ENCODE results near the gene SLN. TPM values are rescaled to one million over a fixed set of nuclear protein-coding genes. Genes with fewer than 3 reads are reported as not detected.
"Not testable (repeated sequence)": the region's sequence is repeated elsewhere in the genome, so short reads cannot be mapped to it uniquely, and the experiment has no call there.

Gene SLN
- not detected in 2 replicates for total RNA-seq

GRCh38 chr11:107711861-107712755 lies at the start of gene SLN:
Gene SLN (minus strand): TSS chr11:107712056.
- DNase-seq: no peak
- Mint-ChIP-seq H3K27ac (no peak within 1 kb of the TSS), H3K4me3 (no peak within 1 kb of the TSS), H3K9me3 (no peaks in the 10 kb centered on the region), H3K36me3 (ENCODE audit: low read depth) (no peaks in the 10 kb centered on the region), H3K27me3 (peaks cover 25% of the 10 kb centered on the region), H3K4me1 (no peaks in the 10 kb centered on the region)
- ATAC-seq (ENCODE audit: low read depth): no peak
- TF ChIP-seq CTCF (IDR thresholded peaks at IDR 0.05): no peak
- intact Hi-C loops (cut with micrococcal nuclease): no loop called here
- ChIA-PET POLR2A (no interaction called here), CTCF (no interaction called here)

GRCh38 chr11:107758719-107759355 lies 47.0 kb upstream of the SLN start:
- H3K27ac Mint-ChIP-seq; intact Hi-C loops (cut with micrococcal nuclease); POLR2A ChIA-PET; H3K36me3 Mint-ChIP-seq (ENCODE audit: low read depth); H3K4me3 Mint-ChIP-seq; ATAC-seq (ENCODE audit: low read depth); H3K4me1 Mint-ChIP-seq; DNase-seq; H3K9me3 Mint-ChIP-seq; CTCF ChIA-PET: not testable (repeated sequence)
- H3K27me3 Mint-ChIP-seq: peaks cover 38% of the 10 kb centered on the region

- ChIA-PET CTCF (no interaction called here), POLR2A (no interaction called here)
- H3K4me3 Mint-ChIP-seq: no peak overlapping the region
- TF ChIP-seq CTCF (IDR thresholded peaks at IDR 0.05): no peak
- intact Hi-C loops (cut with micrococcal nuclease): no loop called here
- H3K4me1 Mint-ChIP-seq: no peaks in the 10 kb centered on the region
- peaks cover 7% of the 10 kb centered on the region for H3K9me3 Mint-ChIP-seq
- peaks cover 40% of the 10 kb centered on the region for H3K27me3 Mint-ChIP-seq
- H3K27ac Mint-ChIP-seq: no peak overlapping the region
- no peaks in the 10 kb centered on the region for H3K36me3 Mint-ChIP-seq (ENCODE audit: low read depth)
- DNase-seq (no peak), ATAC-seq (ENCODE audit: low read depth) (no peak)
Observed at GRCh38 chr11:107757661-107758060, 45.8 kb upstream of the SLN start.

GRCh38 chr11:107756553-107756952 lies 44.7 kb upstream of the SLN start:
- TF ChIP-seq CTCF (IDR thresholded peaks at IDR 0.05): no peak
- no peaks in the 10 kb centered on the region for H3K4me1 Mint-ChIP-seq
- no peaks in the 10 kb centered on the region for H3K36me3 Mint-ChIP-seq (ENCODE audit: low read depth)
- ChIA-PET CTCF (no interaction called here), POLR2A (no interaction called here)
- no peak for DNase-seq
- peaks cover 37% of the 10 kb centered on the region for H3K27me3 Mint-ChIP-seq
- no peak for ATAC-seq (ENCODE audit: low read depth)
- no peak overlapping the region for H3K27ac Mint-ChIP-seq
- intact Hi-C loops (cut with micrococcal nuclease): no loop called here
- H3K4me3 Mint-ChIP-seq: no peak overlapping the region
- peaks cover 7% of the 10 kb centered on the region for H3K9me3 Mint-ChIP-seq

GRCh38 chr11:107752949-107753822 lies 41.3 kb upstream of the SLN start:
- TF ChIP-seq CTCF (IDR thresholded peaks at IDR 0.05): no peak
- ChIA-PET POLR2A (no interaction called here), CTCF (no interaction called here)
- H3K36me3 Mint-ChIP-seq (ENCODE audit: low read depth): no peaks in the 10 kb centered on the region
- peaks cover 28% of the 10 kb centered on the region for H3K27me3 Mint-ChIP-seq
- H3K4me1 Mint-ChIP-seq: no peaks in the 10 kb centered on the region
- DNase-seq (no peak), ATAC-seq (ENCODE audit: low read depth) (no peak)
- intact Hi-C loops (cut with micrococcal nuclease): no loop called here
- no peak overlapping the region for H3K4me3 Mint-ChIP-seq
- H3K9me3 Mint-ChIP-seq: no peaks in the 10 kb centered on the region
- no peak overlapping the region for H3K27ac Mint-ChIP-seq

Data from activated B cell treated with CpG ODN at 0.5 μM for 24 hours (primary cell).